Osteoblast (primary cell): ENCODE results near the gene ZNF524. TPM values are rescaled to one million over a fixed set of nuclear protein-coding genes. Genes with fewer than 3 reads are reported as not detected.
"Not testable (repeated sequence)": the region's sequence is repeated elsewhere in the genome, so short reads cannot be mapped to it uniquely, and the experiment has no call there.

Experiments used
- DNase-seq: peaks from one replicate; pipeline ENCODE4 v3.0.0; 2011; ENCODE audit warnings: low spot score, mixed read lengths; ENCODE audit not compliant: insufficient read length; ENCODE audit errors: missing footprints
- H2AFZ ChIP-seq: 2 replicates; pipeline ENCODE4 v1.6.0; 2011; ENCODE audit warnings: mild to moderate bottlenecking, low read length
- H3K27ac ChIP-seq: 2 replicates; pipeline ENCODE4 v1.5.1; 2011; ENCODE audit warnings: mild to moderate bottlenecking, low read depth, low read length, moderate library complexity
- H3K27me3 ChIP-seq: 2 replicates; pipeline ENCODE4 v1.6.0; 2012; ENCODE audit warnings: mild to moderate bottlenecking, control low read depth, inconsistent platforms, low read length, moderate library complexity; ENCODE audit not compliant: insufficient read depth
- H3K36me3 ChIP-seq: 2 replicates; pipeline ENCODE4 v1.5.1; 2011; ENCODE audit warnings: mild to moderate bottlenecking, low read length, control low read depth, moderate library complexity; ENCODE audit not compliant: insufficient read depth
- H3K4me1 ChIP-seq: 2 replicates; pipeline ENCODE4 v1.5.1; 2011; ENCODE audit warnings: mild to moderate bottlenecking, low read length, control low read depth, moderate library complexity; ENCODE audit not compliant: insufficient read depth
- H3K4me2 ChIP-seq: 2 replicates; pipeline ENCODE4 v1.6.0; 2011; ENCODE audit warnings: mild to moderate bottlenecking, low read length; ENCODE audit not compliant: insufficient read depth
- H3K4me3 ChIP-seq: fragments of 200-600 bp; sonication (generic); 3 replicates; pipeline ENCODE4 v1.5.1; 2012; ENCODE audit warnings: mild to moderate bottlenecking, low read length, inconsistent platforms; ENCODE audit not compliant: insufficient read depth
- H3K79me2 ChIP-seq: 2 replicates; pipeline ENCODE4 v1.6.0; 2012; ENCODE audit warnings: mild to moderate bottlenecking, low read length, control low read depth, inconsistent platforms; ENCODE audit not compliant: insufficient read depth
- H3K9me3 ChIP-seq: 2 replicates; pipeline ENCODE4 v1.5.1; 2011; ENCODE audit warnings: low read depth, low read length, control low read depth
- H4K20me1 ChIP-seq: 2 replicates; pipeline ENCODE4 v1.6.0; 2012; ENCODE audit warnings: mild to moderate bottlenecking, low read length, control low read depth; ENCODE audit not compliant: insufficient read depth
- total RNA-seq: library from RNA; depleted of rRNA; stranded (reverse); fragments of >200 nt; gene quantifications from 2 replicates; pipeline ENCODE4 v1.2.3, GENCODE V29; 2012
- TF ChIP-seq, protein P1 (sequence below): IDR thresholded peaks from 2 replicates; pipeline ENCODE4 v1.5.1; 2011; ENCODE audit warnings: mild to moderate bottlenecking, low read depth, low read length, moderate library complexity; ENCODE audit errors: extremely low read depth

ZNF524 gene
- total RNA-seq, 1 donor: 11.2 TPM

GRCh38 chr19:55583897-55584296 lies 16.2 kb upstream of the ZNF524 start:
- DNase-seq: not testable (repeated sequence)

GRCh38 chr19:55584871-55585270 lies 15.2 kb upstream of the ZNF524 start:
- Histone ChIP-seq H3K27me3 (no peaks in the 10 kb centered on the region), H4K20me1 (no peaks in the 10 kb centered on the region), H3K79me2 (peaks cover 12% of the 10 kb centered on the region), H2AFZ (no peak overlapping the region), H3K27ac (no peak overlapping the region), H3K9me3 (no peaks in the 10 kb centered on the region), H3K4me1 (peaks cover 23% of the 10 kb centered on the region), H3K4me3 (no peak overlapping the region), H3K36me3 (no peaks in the 10 kb centered on the region), H3K4me2 (no peak overlapping the region)
- DNase-seq: peak; percentile 42
- TF ChIP-seq, protein P1, sequence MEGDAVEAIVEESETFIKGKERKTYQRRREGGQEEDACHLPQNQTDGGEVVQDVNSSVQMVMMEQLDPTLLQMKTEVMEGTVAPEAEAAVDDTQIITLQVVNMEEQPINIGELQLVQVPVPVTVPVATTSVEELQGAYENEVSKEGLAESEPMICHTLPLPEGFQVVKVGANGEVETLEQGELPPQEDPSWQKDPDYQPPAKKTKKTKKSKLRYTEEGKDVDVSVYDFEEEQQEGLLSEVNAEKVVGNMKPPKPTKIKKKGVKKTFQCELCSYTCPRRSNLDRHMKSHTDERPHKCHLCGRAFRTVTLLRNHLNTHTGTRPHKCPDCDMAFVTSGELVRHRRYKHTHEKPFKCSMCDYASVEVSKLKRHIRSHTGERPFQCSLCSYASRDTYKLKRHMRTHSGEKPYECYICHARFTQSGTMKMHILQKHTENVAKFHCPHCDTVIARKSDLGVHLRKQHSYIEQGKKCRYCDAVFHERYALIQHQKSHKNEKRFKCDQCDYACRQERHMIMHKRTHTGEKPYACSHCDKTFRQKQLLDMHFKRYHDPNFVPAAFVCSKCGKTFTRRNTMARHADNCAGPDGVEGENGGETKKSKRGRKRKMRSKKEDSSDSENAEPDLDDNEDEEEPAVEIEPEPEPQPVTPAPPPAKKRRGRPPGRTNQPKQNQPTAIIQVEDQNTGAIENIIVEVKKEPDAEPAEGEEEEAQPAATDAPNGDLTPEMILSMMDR: no peak

More at GRCh38 chr19:55583897-55584296, 16.2 kb upstream of the ZNF524 start:
- not testable (repeated sequence) for H3K27me3 ChIP-seq, H3K9me3 ChIP-seq, H3K4me2 ChIP-seq, H3K4me3 ChIP-seq, H3K27ac ChIP-seq, H4K20me1 ChIP-seq, H3K36me3 ChIP-seq, H2AFZ ChIP-seq
- Histone ChIP-seq H3K79me2 (peaks cover 22% of the 10 kb centered on the region), H3K4me1 (peaks cover 23% of the 10 kb centered on the region)

GRCh38 chr19:55585658-55586339 lies 14.3 kb upstream of the ZNF524 start:
- Histone ChIP-seq H3K4me2 (peak overlapping the region; percentile 78), H3K36me3 (no peaks in the 10 kb centered on the region), H4K20me1 (no peaks in the 10 kb centered on the region), H3K4me3 (peak overlapping the region; percentile 68), H2AFZ (peak overlapping the region; percentile 91), H3K9me3 (no peaks in the 10 kb centered on the region), H3K27ac (no peak overlapping the region), H3K79me2 (peaks cover 4% of the 10 kb centered on the region), H3K4me1 (peaks cover 23% of the 10 kb centered on the region), H3K27me3 (no peaks in the 10 kb centered on the region)
- peak; percentile 94 for DNase-seq
- TF ChIP-seq, protein P1: no peak

DNA sequence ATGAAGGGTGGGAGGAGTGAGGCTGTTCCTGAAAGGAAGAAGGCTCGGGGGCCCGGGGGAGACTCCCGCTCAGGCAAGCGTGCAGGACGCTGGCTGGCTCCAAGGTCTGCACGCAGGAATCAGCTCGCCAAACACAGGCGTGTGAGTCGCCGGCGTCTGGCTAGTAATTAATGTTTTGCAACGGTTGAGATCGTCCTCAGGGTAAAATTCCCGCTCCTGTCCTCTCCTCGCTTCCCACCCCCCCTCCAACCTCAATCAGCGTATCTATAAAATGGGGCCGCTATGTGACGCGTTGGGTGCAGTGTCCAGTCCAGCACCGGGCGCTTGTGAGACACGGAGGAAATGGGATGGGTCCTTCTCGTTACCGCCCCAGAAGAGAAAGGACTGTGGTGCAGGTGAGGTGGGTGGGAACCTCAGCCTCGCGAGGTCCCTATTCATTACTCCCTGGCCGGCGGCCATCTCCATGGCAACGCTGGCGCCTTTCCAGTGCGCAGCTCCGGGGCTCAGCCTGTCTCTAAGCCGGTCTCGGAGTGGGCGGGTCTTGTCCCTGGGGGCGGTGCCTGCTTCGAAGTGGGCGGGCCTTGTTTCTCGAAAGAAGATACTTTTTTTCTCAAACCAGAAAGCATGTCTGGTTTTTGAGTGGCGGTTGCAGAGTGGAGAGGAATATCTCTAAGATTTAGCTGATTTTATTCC lies 13.0 kb upstream of the ZNF524 start:
- H3K4me1 ChIP-seq: peaks cover 12% of the 10 kb centered on the region
- H3K4me2 ChIP-seq: peak overlapping the region; percentile 81
- TF ChIP-seq, protein P1: no peak
- no peaks in the 10 kb centered on the region for H3K36me3 ChIP-seq
- peak overlapping the region; percentile 71 for H2AFZ ChIP-seq
- no peaks in the 10 kb centered on the region for H3K27me3 ChIP-seq
- no peaks in the 10 kb centered on the region for H3K79me2 ChIP-seq
- peak overlapping the region; percentile 29 for H3K27ac ChIP-seq
- DNase-seq: peak; percentile 99
- H3K9me3 ChIP-seq: no peaks in the 10 kb centered on the region
- H4K20me1 ChIP-seq: no peaks in the 10 kb centered on the region
- H3K4me3 ChIP-seq: peak overlapping the region; percentile 70
